ENCODE measurements around the gene TANGO2.

GRCh38 chr22:20026204-20026908, 5.4 kb downstream of the TANGO2 start:
- TF ChIP-seq CTCF (IDR thresholded peaks at IDR 0.05; ENCODE audit: low read length) (no peak), EZH2 (IDR thresholded peaks at IDR 0.05; ENCODE audit: borderline replicate concordance, low read length) (no peak)
